Fibroblast of skin of scalp (primary cell): ENCODE data around the gene FAM186B.

Source experiments
- DNase-seq: peaks from one replicate; pipeline ENCODE4 v3.0.0-alpha.2; 2013

The FAM186B gene

GRCh38 chr12:49566361-49566760, 39.1 kb downstream of the FAM186B start:
- DNase-seq = no peak

- DNase-seq = no peak
These were observed 39.8 kb downstream of the FAM186B start for GRCh38 chr12:49565406-49566265.

- no peak for DNase-seq
These were observed 40.6 kb downstream of the FAM186B start for GRCh38 chr12:49564686-49565405.

- no peak for DNase-seq
These were observed 41.3 kb downstream of the FAM186B start for GRCh38 chr12:49563951-49564685.

GRCh38 chr12:49562831-49563230, 42.6 kb downstream of the FAM186B start:
- no peak for DNase-seq

- DNase-seq = no peak
These were observed 43.2 kb downstream of the FAM186B start for GRCh38 chr12:49562233-49562632.

- DNase-seq = no peak
These were observed 44.7 kb downstream of the FAM186B start for GRCh38 chr12:49560695-49561094.

GRCh38 chr12:49559011-49559675, 46.3 kb downstream of the FAM186B start:
- no peak for DNase-seq

GRCh38 chr12:49558526-49558925, 46.9 kb downstream of the FAM186B start:
- no peak for DNase-seq

- DNase-seq = no peak
These were observed 47.6 kb downstream of the FAM186B start for GRCh38 chr12:49557917-49558215.

- DNase-seq = no peak
These were observed 48.1 kb downstream of the FAM186B start for GRCh38 chr12:49557187-49557916.

- no peak for DNase-seq
These were observed 48.9 kb downstream of the FAM186B start for GRCh38 chr12:49556391-49557186.

GRCh38 chr12:49555631-49556390, 49.6 kb downstream of the FAM186B start:
- no peak for DNase-seq

GRCh38 chr12:49554266-49554665, 51.2 kb downstream of the FAM186B start:
- DNase-seq = no peak

GRCh38 chr12:49553512-49554088, 51.8 kb downstream of the FAM186B start:
- DNase-seq = no peak

- no peak for DNase-seq
These were observed 52.5 kb downstream of the FAM186B start for GRCh38 chr12:49552899-49553298.

GRCh38 chr12:49552425-49552824, 53.0 kb downstream of the FAM186B start:
- DNase-seq = no peak

- no peak for DNase-seq
These were observed 53.4 kb downstream of the FAM186B start for GRCh38 chr12:49552014-49552413.

GRCh38 chr12:49550693-49551252, 54.7 kb downstream of the FAM186B start:
- DNase-seq = no peak
